ENCODE results near the gene USP28. TPM values are rescaled to one million over a fixed set of nuclear protein-coding genes. Genes with fewer than 3 reads are reported as not detected.
A peak's percentile ranks its signal among the peaks of the same experiment; 100 is the strongest.
"Not testable (repeated sequence)": the region's sequence is repeated elsewhere in the genome, so short reads cannot be mapped to it uniquely, and the experiment has no call there.

The USP28 gene
- total RNA-seq, 1 experiment from 2014 or later, result 45.6 TPM

DNA sequence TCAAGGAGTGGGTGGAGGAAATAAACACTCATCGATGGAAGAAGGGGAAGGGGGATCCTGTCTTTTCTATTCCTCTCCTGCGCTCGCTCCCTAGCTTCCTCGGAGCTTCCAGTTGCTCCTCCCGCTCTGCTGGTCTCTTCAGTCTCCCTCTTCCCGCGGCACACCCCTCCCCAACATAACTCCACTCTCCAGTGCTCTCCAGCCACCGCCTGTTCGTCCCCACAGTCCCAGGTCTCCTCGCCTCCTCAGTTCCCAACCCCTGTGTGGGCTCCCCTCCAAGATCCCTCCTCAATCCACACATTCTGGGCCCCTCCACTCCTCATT lies 102.3 kb downstream of the USP28 start:
- Histone ChIP-seq H3K9ac (ENCODE audit: low read length) (peak overlapping the region; percentile 76), H4K20me1 (ENCODE audit: insufficient read depth, low read depth, low read length) (no peaks in the 10 kb centered on the region), H3K27ac (ENCODE audit: low read length) (no peak overlapping the region), H3K79me2 (ENCODE audit: low read length) (peaks cover 28% of the 10 kb centered on the region), H3K9me3 (ENCODE audit: low read length) (no peaks in the 10 kb centered on the region), H3K9me2 (replicated peaks; ENCODE audit: insufficient read depth, low read length) (no peaks in the 10 kb centered on the region), H3K4me3 (ENCODE audit: low read length) (peak overlapping the region; percentile 77), H3K36me3 (ENCODE audit: insufficient read depth, low read length) (no peaks in the 10 kb centered on the region), H2AFZ (ENCODE audit: low read length) (no peak overlapping the region; the same call in 1 of the 2 replicates), H3K4me2 (ENCODE audit: low read depth, low read length, poor library complexity, severe bottlenecking) (peak overlapping the region; percentile 62), H3K27me3 (ENCODE audit: low read length) (no peaks in the 10 kb centered on the region), H3K4me1 (ENCODE audit: low read length) (peaks cover 27% of the 10 kb centered on the region)
- no peak for DNase-seq

DNA sequence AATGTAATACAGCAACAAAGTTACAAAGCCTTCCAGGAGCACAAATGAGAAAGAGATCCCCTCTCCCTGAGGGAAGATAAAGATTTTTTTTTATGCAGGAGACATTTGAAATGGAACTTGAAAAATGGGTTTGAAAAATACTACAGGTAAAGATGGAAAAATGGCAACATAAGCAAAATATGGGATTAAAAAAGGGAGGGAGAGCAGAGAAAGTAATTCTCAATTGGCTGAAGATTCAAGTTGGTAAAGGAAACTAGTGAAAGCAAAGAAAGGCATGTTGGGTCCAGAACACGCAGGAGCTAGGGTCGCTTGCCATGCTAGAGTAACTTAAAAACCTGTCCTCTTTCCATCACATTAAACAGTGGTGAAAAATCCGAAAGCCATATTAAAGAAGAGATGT lies 103.4 kb downstream of the USP28 start:
- Histone ChIP-seq H3K4me3 (ENCODE audit: low read length) (peak overlapping the region; percentile 77; the same call in 1 of the 2 replicates), H3K4me1 (ENCODE audit: low read length) (peaks cover 27% of the 10 kb centered on the region), H3K9me3 (ENCODE audit: low read length) (no peaks in the 10 kb centered on the region), H3K9me2 (replicated peaks; ENCODE audit: insufficient read depth, low read length) (no peaks in the 10 kb centered on the region), H3K36me3 (ENCODE audit: insufficient read depth, low read length) (0 out of 2 replicates have a peak, but pooled peaks cover 4% of the 10 kb centered on the region), H3K27ac (ENCODE audit: low read length) (no peak overlapping the region), H2AFZ (ENCODE audit: low read length) (no peak overlapping the region), H3K27me3 (ENCODE audit: low read length) (no peaks in the 10 kb centered on the region), H3K4me2 (ENCODE audit: low read depth, low read length, poor library complexity, severe bottlenecking) (peak overlapping the region; percentile 62), H4K20me1 (ENCODE audit: insufficient read depth, low read depth, low read length) (no peaks in the 10 kb centered on the region), H3K79me2 (ENCODE audit: low read length) (peaks cover 35% of the 10 kb centered on the region), H3K9ac (ENCODE audit: low read length) (no peak overlapping the region)
- DNase-seq, result no peak

DNA sequence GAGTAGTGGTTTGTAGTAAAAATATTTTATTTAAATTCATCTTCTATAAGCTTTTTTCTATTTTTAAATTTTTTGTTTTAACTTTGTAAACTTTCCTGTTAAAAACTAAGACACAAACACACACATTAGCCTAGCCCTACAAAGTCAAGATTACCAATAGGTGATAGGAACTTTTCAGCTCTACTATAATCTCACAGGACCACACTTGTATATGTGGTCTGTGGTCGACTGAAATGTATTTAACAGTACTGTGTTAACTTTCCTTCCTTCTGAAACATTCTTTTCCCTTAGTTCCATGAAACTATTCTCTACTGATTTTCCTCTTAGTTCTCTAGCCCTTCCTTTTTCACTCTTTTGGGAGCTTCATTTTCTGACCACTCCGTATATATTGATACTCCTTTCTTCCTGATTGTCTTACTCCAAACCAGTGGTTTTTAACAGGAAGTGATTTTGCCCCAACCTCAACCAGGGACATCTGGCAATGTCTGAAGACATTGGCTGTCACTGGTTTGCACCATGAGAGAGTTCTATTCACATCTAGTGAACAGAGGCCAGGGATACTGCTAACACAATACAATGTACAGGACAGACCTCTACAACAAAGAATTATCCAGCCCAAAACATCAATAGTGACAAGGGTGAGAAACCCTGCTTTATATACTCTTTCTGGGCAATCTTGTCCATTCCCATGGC lies 110.7 kb downstream of the USP28 start:
- Histone ChIP-seq H3K79me2 (ENCODE audit: low read length) (peaks cover 31% of the 10 kb centered on the region), H3K27me3 (ENCODE audit: low read length) (no peaks in the 10 kb centered on the region), H3K9me3 (ENCODE audit: low read length) (no peaks in the 10 kb centered on the region), H3K27ac (ENCODE audit: low read length) (no peak overlapping the region), H3K9me2 (replicated peaks; ENCODE audit: insufficient read depth, low read length) (no peaks in the 10 kb centered on the region), H2AFZ (ENCODE audit: low read length) (no peak overlapping the region), H4K20me1 (ENCODE audit: insufficient read depth, low read depth, low read length) (no peaks in the 10 kb centered on the region), H3K4me2 (ENCODE audit: low read depth, low read length, poor library complexity, severe bottlenecking) (no peak overlapping the region), H3K36me3 (ENCODE audit: insufficient read depth, low read length) (peaks cover 4% of the 10 kb centered on the region; the same call in 1 of the 2 replicates), H3K4me3 (ENCODE audit: low read length) (no peak overlapping the region), H3K4me1 (ENCODE audit: low read length) (no peaks in the 10 kb centered on the region), H3K9ac (ENCODE audit: low read length) (no peak overlapping the region)
- no peak for DNase-seq

DNA sequence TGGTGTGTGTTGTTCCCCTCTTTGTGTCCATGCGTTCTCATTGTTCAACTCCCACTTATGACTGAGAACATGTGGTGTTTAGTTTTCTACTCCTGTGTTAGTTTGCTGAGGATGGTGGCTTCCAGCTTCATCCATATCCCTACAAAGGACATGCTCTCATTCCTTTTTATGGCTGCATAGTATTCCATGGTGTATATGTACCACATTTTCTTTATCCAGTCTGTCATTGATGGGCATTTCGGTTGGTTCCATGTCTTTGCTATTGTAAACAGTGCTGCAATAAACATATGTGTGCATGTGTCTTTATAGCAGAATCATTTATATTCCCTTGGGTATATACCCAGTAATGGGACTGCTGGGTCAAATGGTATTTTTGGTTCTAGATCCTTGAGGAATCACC lies 112.3 kb downstream of the USP28 start:
- not testable (repeated sequence) for H3K4me2 ChIP-seq (ENCODE audit: low read depth, low read length, poor library complexity, severe bottlenecking); H3K36me3 ChIP-seq (ENCODE audit: insufficient read depth, low read length); H3K9me3 ChIP-seq (ENCODE audit: low read length); H2AFZ ChIP-seq (ENCODE audit: low read length); H3K4me1 ChIP-seq (ENCODE audit: low read length); H3K27me3 ChIP-seq (ENCODE audit: low read length); H3K27ac ChIP-seq (ENCODE audit: low read length); H3K9ac ChIP-seq (ENCODE audit: low read length); DNase-seq; H3K4me3 ChIP-seq (ENCODE audit: low read length); H3K9me2 ChIP-seq (replicated peaks; ENCODE audit: insufficient read depth, low read length); H4K20me1 ChIP-seq (ENCODE audit: insufficient read depth, low read depth, low read length)
- H3K79me2 ChIP-seq (ENCODE audit: low read length), result peaks cover 25% of the 10 kb centered on the region

DNA sequence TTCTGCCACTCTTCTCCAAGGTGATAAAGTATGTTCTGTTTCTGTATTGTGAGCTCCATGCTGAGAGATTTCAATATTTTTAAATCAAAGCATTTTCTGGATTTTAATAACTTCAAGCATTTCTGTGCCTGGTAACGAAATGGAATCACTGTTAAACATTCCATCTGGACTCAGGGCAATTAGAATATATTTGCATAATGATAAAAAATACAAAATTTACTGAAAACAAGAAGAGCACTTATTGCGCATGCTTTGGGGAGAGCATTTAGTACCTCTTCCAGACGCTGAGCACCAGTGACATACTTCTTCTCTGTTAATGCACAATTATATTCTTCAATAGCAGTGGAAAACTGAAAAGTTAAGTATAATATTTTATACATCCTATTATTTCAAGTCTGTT lies 115.1 kb downstream of the USP28 start:
- Histone ChIP-seq H3K79me2 (ENCODE audit: low read length) (peaks cover 10% of the 10 kb centered on the region; the same call in 1 of the 2 replicates), H2AFZ (ENCODE audit: low read length) (no peak overlapping the region), H3K27me3 (ENCODE audit: low read length) (no peaks in the 10 kb centered on the region), H3K4me3 (ENCODE audit: low read length) (no peak overlapping the region), H3K9me3 (ENCODE audit: low read length) (no peaks in the 10 kb centered on the region), H3K36me3 (ENCODE audit: insufficient read depth, low read length) (peaks cover 2% of the 10 kb centered on the region), H4K20me1 (ENCODE audit: insufficient read depth, low read depth, low read length) (no peaks in the 10 kb centered on the region), H3K4me1 (ENCODE audit: low read length) (no peaks in the 10 kb centered on the region), H3K27ac (ENCODE audit: low read length) (no peak overlapping the region), H3K9me2 (replicated peaks; ENCODE audit: insufficient read depth, low read length) (no peaks in the 10 kb centered on the region), H3K4me2 (ENCODE audit: low read depth, low read length, poor library complexity, severe bottlenecking) (no peak overlapping the region), H3K9ac (ENCODE audit: low read length) (no peak overlapping the region)
- DNase-seq, result no peak

DNA sequence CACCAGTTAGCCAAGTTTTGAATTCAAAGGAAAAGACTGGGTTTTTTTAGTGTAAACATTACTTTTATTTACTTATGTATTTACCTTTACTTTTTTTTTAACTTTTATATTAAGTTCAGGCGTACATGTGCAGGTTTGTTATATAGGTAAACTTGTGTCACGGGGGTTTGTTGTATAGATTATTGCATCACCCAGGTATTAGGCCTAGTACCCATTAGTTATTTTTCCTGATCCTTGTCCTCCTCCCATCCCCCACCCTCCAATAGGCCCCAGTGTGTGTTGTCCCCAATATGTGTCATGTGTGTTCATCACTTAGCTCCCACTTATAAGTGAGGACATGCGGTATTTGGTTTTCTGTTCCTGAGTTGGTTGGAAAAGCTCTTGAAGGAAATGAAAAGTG lies 122.4 kb downstream of the USP28 start:
- H3K9me2 ChIP-seq (replicated peaks; ENCODE audit: insufficient read depth, low read length), result no peaks in the 10 kb centered on the region
- no peaks in the 10 kb centered on the region for H3K4me1 ChIP-seq (ENCODE audit: low read length)
- H3K9ac ChIP-seq (ENCODE audit: low read length), result no peak overlapping the region
- H3K36me3 ChIP-seq (ENCODE audit: insufficient read depth, low read length), result peaks cover 9% of the 10 kb centered on the region; the same call in 1 of the 2 replicates
- H3K79me2 ChIP-seq (ENCODE audit: low read length), result no peaks in the 10 kb centered on the region
- H3K27me3 ChIP-seq (ENCODE audit: low read length), result no peaks in the 10 kb centered on the region
- no peak overlapping the region for H2AFZ ChIP-seq (ENCODE audit: low read length)
- H4K20me1 ChIP-seq (ENCODE audit: insufficient read depth, low read depth, low read length), result no peaks in the 10 kb centered on the region
- no peak overlapping the region for H3K27ac ChIP-seq (ENCODE audit: low read length)
- H3K4me2 ChIP-seq (ENCODE audit: low read depth, low read length, poor library complexity, severe bottlenecking), result no peak overlapping the region
- no peaks in the 10 kb centered on the region for H3K9me3 ChIP-seq (ENCODE audit: low read length)
- no peak overlapping the region for H3K4me3 ChIP-seq (ENCODE audit: low read length)
- DNase-seq, result no peak

Small RNA genes lying within 50 kb of the gene (small RNA-seq; reads per million reads assigned to genes)
- gene LRRC37A13P (not detected), gene RNU6-1107P (not detected), gene RPS29P19 (not detected)

Other genes starting within 250 kb of the USP28 start
- gene TMPRSS5, start 169.3 kb downstream of the USP28 start, total RNA-seq (2014; rRNA removed; shearing (Covaris generic); ENCODE audit: low replicate concordance), result 0.19 TPM in 1 of 2 replicates, not detected in the other
- 6.3 and 11.4 TPM in 2 replicates for gene ZW10, start 101.9 kb downstream of the USP28 start, total RNA-seq (2014; rRNA removed; shearing (Covaris generic); ENCODE audit: low replicate concordance)
- gene CLDN25, start 95.8 kb downstream of the USP28 start, total RNA-seq (2014; rRNA removed; shearing (Covaris generic); ENCODE audit: low replicate concordance), result not detected in 2 replicates
- gene HTR3B, start 29.2 kb upstream of the USP28 start, total RNA-seq (2014; rRNA removed; shearing (Covaris generic); ENCODE audit: low replicate concordance), result 2.2 and 2.7 TPM in 2 replicates
- gene HTR3A, start 99.5 kb upstream of the USP28 start, total RNA-seq (2014; rRNA removed; shearing (Covaris generic); ENCODE audit: low replicate concordance), result 242 and 254 TPM in 2 replicates
- not detected in 2 replicates for gene ZBTB16, start 184.1 kb upstream of the USP28 start, total RNA-seq (2014; rRNA removed; shearing (Covaris generic); ENCODE audit: low replicate concordance)